GM08714 (cell line): ENCODE data around the gene TRMT2A.

Experiments
- H3K4me3 ChIP-seq: fragments of 200-500 bp; sonication (Bioruptor generic); 2 replicates; pipeline ENCODE4 v1.5.1; 2014; ENCODE audit warnings: mild to moderate bottlenecking, low read length, inconsistent platforms
- ZNF274 ChIP-seq: IDR thresholded peaks from 2 replicates; pipeline ENCODE4 v1.6.1; 2012; ENCODE audit warnings: mild to moderate bottlenecking, low read depth, low read length

The TRMT2A gene

GRCh38 chr22:20101638-20102037 is 15.4 kb downstream of the TRMT2A start:
- TF ChIP-seq ZNF274, result no peak
- H3K4me3 ChIP-seq, result no peak overlapping the region

GRCh38 chr22:20099099-20099711 is 17.8 kb downstream of the TRMT2A start:
- TF ChIP-seq ZNF274, result no peak
- H3K4me3 ChIP-seq, result no peak overlapping the region

GRCh38 chr22:20096574-20097420 is 20.2 kb downstream of the TRMT2A start:
- TF ChIP-seq ZNF274, result no peak

GRCh38 chr22:20095521-20095920 is 21.5 kb downstream of the TRMT2A start:
- TF ChIP-seq ZNF274, result no peak

More at GRCh38 chr22:20096574-20097420, 20.2 kb downstream of the TRMT2A start:
- no peak overlapping the region for H3K4me3 ChIP-seq

GRCh38 chr22:20094197-20094807 is 22.7 kb downstream of the TRMT2A start:
- no peak for TF ChIP-seq ZNF274
- H3K4me3 ChIP-seq, result no peak overlapping the region

More at GRCh38 chr22:20095521-20095920, 21.5 kb downstream of the TRMT2A start:
- H3K4me3 ChIP-seq, result no peak overlapping the region

GRCh38 chr22:20093418-20094196 is 23.4 kb downstream of the TRMT2A start:
- TF ChIP-seq ZNF274, result no peak
- no peak overlapping the region for H3K4me3 ChIP-seq

GRCh38 chr22:20092477-20092854 is 24.6 kb downstream of the TRMT2A start:
- TF ChIP-seq ZNF274, result no peak
- H3K4me3 ChIP-seq, result no peak overlapping the region

GRCh38 chr22:20091690-20092476 is 25.1 kb downstream of the TRMT2A start:
- no peak overlapping the region for H3K4me3 ChIP-seq
- no peak for TF ChIP-seq ZNF274

GRCh38 chr22:20090730-20091240 is 26.2 kb downstream of the TRMT2A start:
- no peak overlapping the region for H3K4me3 ChIP-seq
- TF ChIP-seq ZNF274, result no peak

GRCh38 chr22:20089977-20090729 is 26.9 kb downstream of the TRMT2A start:
- H3K4me3 ChIP-seq, result no peak overlapping the region
- no peak for TF ChIP-seq ZNF274

GRCh38 chr22:20089226-20089976 is 27.6 kb downstream of the TRMT2A start:
- no peak overlapping the region for H3K4me3 ChIP-seq
- no peak for TF ChIP-seq ZNF274

- no peak for TF ChIP-seq ZNF274
- no peak overlapping the region for H3K4me3 ChIP-seq
Measured at GRCh38 chr22:20088263-20088648, 28.8 kb downstream of the TRMT2A start.
